ENCODE data around the gene CACNA1I.

CACNA1I gene

DNA sequence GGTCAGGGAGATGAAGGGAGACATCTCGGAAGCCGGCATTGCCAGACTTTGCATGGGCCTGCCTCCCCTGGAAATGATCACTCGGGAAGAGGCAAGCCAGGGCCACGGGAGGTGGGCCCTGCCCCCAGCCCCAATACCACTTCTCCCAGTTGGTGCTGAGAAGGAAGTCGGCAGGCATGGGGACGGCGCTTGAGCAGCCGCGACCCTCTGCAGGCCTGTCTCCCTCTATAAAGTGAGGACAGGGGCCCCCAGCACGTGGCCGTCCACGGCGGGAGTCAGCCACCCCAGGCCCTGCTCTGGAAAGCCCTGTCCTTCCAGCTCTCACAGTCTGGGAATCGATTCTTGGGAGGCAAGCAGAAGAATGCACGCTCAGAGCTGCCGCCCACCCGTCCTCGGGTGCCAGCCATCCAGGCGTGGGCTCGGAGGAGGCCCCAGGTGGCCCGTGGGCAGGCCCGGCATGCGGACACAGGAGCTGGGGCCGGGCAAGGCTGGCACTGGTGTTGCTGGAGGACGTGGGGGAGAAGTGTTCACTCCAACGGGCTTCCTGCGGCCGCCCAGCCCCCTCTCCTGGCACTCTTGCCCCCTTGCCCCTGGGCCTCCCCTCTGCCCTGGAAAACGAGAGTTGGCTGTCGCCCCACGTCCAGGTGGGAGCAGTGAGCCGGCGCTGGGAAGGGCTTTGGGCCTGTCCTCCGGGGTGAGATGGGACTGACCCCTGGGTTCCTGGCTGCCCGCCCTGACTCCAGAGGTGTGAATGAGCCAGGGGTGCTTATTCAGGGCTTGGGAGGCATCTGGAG, 77.5 kb downstream of the CACNA1I start:
- TF ChIP-seq, protein P1, sequence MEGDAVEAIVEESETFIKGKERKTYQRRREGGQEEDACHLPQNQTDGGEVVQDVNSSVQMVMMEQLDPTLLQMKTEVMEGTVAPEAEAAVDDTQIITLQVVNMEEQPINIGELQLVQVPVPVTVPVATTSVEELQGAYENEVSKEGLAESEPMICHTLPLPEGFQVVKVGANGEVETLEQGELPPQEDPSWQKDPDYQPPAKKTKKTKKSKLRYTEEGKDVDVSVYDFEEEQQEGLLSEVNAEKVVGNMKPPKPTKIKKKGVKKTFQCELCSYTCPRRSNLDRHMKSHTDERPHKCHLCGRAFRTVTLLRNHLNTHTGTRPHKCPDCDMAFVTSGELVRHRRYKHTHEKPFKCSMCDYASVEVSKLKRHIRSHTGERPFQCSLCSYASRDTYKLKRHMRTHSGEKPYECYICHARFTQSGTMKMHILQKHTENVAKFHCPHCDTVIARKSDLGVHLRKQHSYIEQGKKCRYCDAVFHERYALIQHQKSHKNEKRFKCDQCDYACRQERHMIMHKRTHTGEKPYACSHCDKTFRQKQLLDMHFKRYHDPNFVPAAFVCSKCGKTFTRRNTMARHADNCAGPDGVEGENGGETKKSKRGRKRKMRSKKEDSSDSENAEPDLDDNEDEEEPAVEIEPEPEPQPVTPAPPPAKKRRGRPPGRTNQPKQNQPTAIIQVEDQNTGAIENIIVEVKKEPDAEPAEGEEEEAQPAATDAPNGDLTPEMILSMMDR (IDR thresholded peaks at IDR 0.05; ENCODE audit: poor library complexity, severe bottlenecking): no peak
- H3K4me3 ChIP-seq (ENCODE audit: severe bottlenecking): no peak overlapping the region
- no peak overlapping the region for H3K27ac ChIP-seq (ENCODE audit: poor library complexity, severe bottlenecking)
- no peaks in the 10 kb centered on the region for H3K36me3 ChIP-seq (ENCODE audit: low read depth)
- no peaks in the 10 kb centered on the region for H3K9me3 ChIP-seq (ENCODE audit: severe bottlenecking)
- H3K27me3 ChIP-seq (ENCODE audit: insufficient read depth, poor library complexity, severe bottlenecking): no peaks in the 10 kb centered on the region
- DNase-seq (ENCODE audit: low spot score) (no peak), ATAC-seq (ENCODE audit: low read depth) (no peak)
- no peaks in the 10 kb centered on the region for H3K4me1 ChIP-seq (ENCODE audit: insufficient read depth, poor library complexity, severe bottlenecking)

DNA sequence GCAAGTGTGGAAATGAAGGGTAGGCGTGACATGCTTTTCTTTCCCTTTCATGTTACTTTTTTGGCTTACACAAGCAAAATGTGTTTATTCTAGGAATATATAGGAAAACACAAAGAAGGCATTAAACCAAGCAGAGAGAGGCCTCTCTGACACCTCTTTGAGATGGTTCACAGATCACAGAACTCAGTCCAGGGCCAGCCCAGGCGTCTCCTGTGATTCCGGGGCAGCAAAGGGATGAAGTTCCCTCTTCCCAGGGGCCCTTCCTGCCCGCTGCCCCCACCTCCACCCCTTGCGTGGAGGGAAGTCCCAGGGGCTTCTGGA, 78.0 kb downstream of the CACNA1I start:
- Histone ChIP-seq H3K36me3 (ENCODE audit: low read depth) (no peaks in the 10 kb centered on the region), H3K27ac (ENCODE audit: poor library complexity, severe bottlenecking) (no peak overlapping the region), H3K27me3 (ENCODE audit: insufficient read depth, poor library complexity, severe bottlenecking) (no peaks in the 10 kb centered on the region), H3K4me3 (ENCODE audit: severe bottlenecking) (no peak overlapping the region), H3K4me1 (ENCODE audit: insufficient read depth, poor library complexity, severe bottlenecking) (no peaks in the 10 kb centered on the region), H3K9me3 (ENCODE audit: severe bottlenecking) (no peaks in the 10 kb centered on the region)
- ATAC-seq (ENCODE audit: low read depth) (no peak), DNase-seq (ENCODE audit: low spot score) (no peak)
- TF ChIP-seq, protein P1 (IDR thresholded peaks at IDR 0.05; ENCODE audit: poor library complexity, severe bottlenecking): no peak

DNA sequence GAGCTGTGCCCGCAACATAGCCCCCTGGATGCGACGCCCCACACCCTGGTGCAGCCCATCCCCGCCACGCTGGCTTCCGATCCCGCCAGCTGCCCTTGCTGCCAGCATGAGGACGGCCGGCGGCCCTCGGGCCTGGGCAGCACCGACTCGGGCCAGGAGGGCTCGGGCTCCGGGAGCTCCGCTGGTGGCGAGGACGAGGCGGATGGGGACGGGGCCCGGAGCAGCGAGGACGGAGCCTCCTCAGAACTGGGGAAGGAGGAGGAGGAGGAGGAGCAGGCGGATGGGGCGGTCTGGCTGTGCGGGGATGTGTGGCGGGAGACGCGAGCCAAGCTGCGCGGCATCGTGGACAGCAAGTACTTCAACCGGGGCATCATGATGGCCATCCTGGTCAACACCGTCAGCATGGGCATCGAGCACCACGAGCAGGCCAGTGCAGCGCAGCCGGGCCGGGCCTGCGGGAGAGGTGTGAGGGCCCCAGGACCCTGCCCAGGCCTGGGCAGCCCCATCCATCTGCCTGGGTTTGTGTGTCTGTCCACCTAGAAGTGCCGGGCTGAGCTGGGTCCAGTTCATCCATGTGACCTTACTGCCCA, 79.0 kb downstream of the CACNA1I start:
- Histone ChIP-seq H3K27me3 (ENCODE audit: insufficient read depth, poor library complexity, severe bottlenecking) (no peaks in the 10 kb centered on the region), H3K4me3 (ENCODE audit: severe bottlenecking) (no peak overlapping the region)
- TF ChIP-seq, protein P1 (IDR thresholded peaks at IDR 0.05; ENCODE audit: poor library complexity, severe bottlenecking): no peak

DNA sequence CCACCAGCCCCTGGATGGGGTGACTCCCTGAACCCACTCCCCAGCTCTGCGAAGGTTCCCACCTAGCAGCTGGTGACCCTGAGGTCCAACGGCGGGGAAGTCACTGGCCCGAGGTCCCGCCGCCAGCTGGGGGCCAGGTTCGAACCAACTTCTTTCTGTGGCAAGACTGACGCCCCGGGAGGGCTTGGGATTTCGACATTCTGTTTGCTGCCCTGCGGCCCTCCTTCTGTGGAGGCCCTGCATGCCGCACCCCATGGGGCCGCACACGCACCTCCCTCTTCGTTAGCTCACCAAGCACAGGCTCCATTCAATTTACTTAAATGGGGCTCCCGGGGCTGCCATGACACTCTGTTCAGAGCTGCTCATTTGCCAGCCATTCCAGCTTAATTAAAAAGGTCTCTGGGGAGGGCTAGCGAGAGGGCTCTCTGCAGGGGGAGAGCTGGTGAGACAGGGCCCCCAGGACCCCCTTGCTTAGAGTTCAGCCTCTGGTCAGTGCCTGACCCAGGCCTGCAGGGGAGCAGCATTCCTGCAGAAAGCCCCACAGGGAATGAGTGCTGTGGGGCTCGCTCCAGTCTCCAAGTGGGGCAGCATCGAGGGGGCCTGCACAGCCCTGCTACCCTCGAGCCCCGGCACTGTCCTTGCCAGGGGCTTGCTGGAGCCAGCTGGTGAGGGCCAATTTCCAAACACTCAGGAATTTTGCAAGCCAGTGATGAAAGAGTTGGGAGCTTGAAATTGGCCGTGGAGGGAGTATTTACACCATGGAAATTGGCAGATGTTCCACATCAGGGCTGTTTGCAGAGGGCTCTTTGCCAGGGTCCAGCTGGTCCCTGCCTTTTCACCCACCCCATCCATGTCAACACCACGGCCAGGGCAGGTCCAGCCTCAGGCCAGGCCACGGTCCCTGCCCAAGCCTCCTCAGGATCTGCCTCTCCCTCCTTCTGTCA, 80.8 kb downstream of the CACNA1I start:
- TF ChIP-seq, protein P1 (IDR thresholded peaks at IDR 0.05; ENCODE audit: poor library complexity, severe bottlenecking): no peak
- Histone ChIP-seq H3K27ac (ENCODE audit: poor library complexity, severe bottlenecking) (no peak overlapping the region), H3K9me3 (ENCODE audit: severe bottlenecking) (no peaks in the 10 kb centered on the region), H3K36me3 (ENCODE audit: low read depth) (no peaks in the 10 kb centered on the region), H3K4me1 (ENCODE audit: insufficient read depth, poor library complexity, severe bottlenecking) (no peaks in the 10 kb centered on the region), H3K4me3 (ENCODE audit: severe bottlenecking) (no peak overlapping the region), H3K27me3 (ENCODE audit: insufficient read depth, poor library complexity, severe bottlenecking) (no peaks in the 10 kb centered on the region)
- no peak for DNase-seq (ENCODE audit: low spot score)
- no peak for ATAC-seq (ENCODE audit: low read depth)

More for the DNA sequence above, 79.0 kb downstream of the CACNA1I start:
- Histone ChIP-seq H3K27ac (ENCODE audit: poor library complexity, severe bottlenecking) (no peak overlapping the region), H3K4me1 (ENCODE audit: insufficient read depth, poor library complexity, severe bottlenecking) (no peaks in the 10 kb centered on the region), H3K9me3 (ENCODE audit: severe bottlenecking) (no peaks in the 10 kb centered on the region), H3K36me3 (ENCODE audit: low read depth) (no peaks in the 10 kb centered on the region)
- no peak for DNase-seq (ENCODE audit: low spot score)
- no peak for ATAC-seq (ENCODE audit: low read depth)

All from RWPE2 (cell line).